KMS-11 (cell line): ENCODE data around the gene PCNX2.

Experiments used
- H2AFZ ChIP-seq: fragments of 200-600 bp; sonication (generic); 2 replicates; pipeline ENCODE4 v1.6.1; 2016; ENCODE audit warnings: antibody characterized with exemption, mixed run types, low read depth
- H3K27ac ChIP-seq: fragments of 200-600 bp; sonication (generic); 2 replicates; pipeline ENCODE4 v1.6.1; 2016; ENCODE audit warnings: mild to moderate bottlenecking, mixed run types
- H3K27me3 ChIP-seq: fragments of 200-600 bp; sonication (generic); 2 replicates; pipeline ENCODE4 v1.6.1; 2017; ENCODE audit warnings: mild to moderate bottlenecking, low read depth, mixed run types, moderate library complexity; ENCODE audit not compliant: insufficient read depth
- H3K36me3 ChIP-seq: fragments of 200-600 bp; sonication (generic); 2 replicates; pipeline ENCODE4 v1.6.1; 2017; ENCODE audit warnings: mild to moderate bottlenecking, mixed run types; ENCODE audit not compliant: insufficient read depth
- H3K4me1 ChIP-seq: fragments of 200-600 bp; sonication (generic); 2 replicates; pipeline ENCODE4 v1.6.1; 2016; ENCODE audit warnings: mild to moderate bottlenecking, low read depth, mixed run types; ENCODE audit not compliant: poor library complexity, severe bottlenecking
- H3K4me2 ChIP-seq: fragments of 200-600 bp; sonication (generic); 2 replicates; pipeline ENCODE4 v1.7.0; 2016; ENCODE audit warnings: mild to moderate bottlenecking, mixed run types
- H3K4me3 ChIP-seq: fragments of 200-600 bp; sonication (generic); IDR thresholded peaks from 2 replicates; pipeline ENCODE4 v1.6.1; 2017; ENCODE audit warnings: low read depth, low read length, mixed read lengths; ENCODE audit not compliant: insufficient read depth
- H3K79me2 ChIP-seq: fragments of 200-600 bp; sonication (generic); 2 replicates; pipeline ENCODE4 v1.6.1; 2016; ENCODE audit warnings: low read depth, mixed run types; ENCODE audit not compliant: insufficient read depth
- H3K9ac ChIP-seq: fragments of 200-600 bp; sonication (generic); 2 replicates; pipeline ENCODE4 v1.6.1; 2016; ENCODE audit warnings: mild to moderate bottlenecking, mixed run types
- H4K20me1 ChIP-seq: fragments of 200-600 bp; sonication (generic); 2 replicates; pipeline ENCODE4 v1.6.1; 2016; ENCODE audit warnings: mild to moderate bottlenecking, mixed run types; ENCODE audit not compliant: insufficient read depth
- TF ChIP-seq, protein P1 (sequence below): fragments of 200-600 bp; sonication (generic); conservative IDR thresholded peaks from 2 replicates; pipeline ENCODE4 v1.6.1; 2017; ENCODE audit warnings: low read depth, mild to moderate bottlenecking, antibody characterized with exemption, low read length, moderate library complexity, mixed read lengths

PCNX2 gene

DNA sequence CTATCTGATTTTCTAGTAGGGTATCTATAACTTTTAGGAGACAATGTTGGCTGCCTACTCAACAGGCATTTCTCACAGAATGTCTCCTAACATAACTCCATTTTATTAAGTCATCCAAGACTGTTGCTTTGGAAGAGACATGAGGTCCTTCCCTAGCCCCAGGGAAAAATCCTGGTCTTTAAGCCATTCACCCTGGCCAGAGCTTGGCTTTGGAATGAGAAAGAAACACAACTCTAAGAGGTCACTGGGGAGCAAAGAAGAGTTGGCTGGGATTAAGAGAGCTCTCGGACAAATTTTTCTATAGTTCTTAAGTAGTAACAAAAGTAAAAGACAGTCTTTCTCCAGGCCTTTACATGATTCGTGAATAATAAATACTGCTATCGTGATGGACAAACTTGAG lies 57.9 kb downstream of the PCNX2 start:
- Histone ChIP-seq H4K20me1 (no peaks in the 10 kb centered on the region), H3K4me1 (no peaks in the 10 kb centered on the region), H3K27me3 (no peaks in the 10 kb centered on the region), H2AFZ (no peak overlapping the region), H3K27ac (no peak overlapping the region), H3K4me2 (no peak overlapping the region), H3K36me3 (no peaks in the 10 kb centered on the region), H3K9ac (no peak overlapping the region), H3K79me2 (no peaks in the 10 kb centered on the region), H3K4me3 (no peak overlapping the region)
- TF ChIP-seq, protein P1, sequence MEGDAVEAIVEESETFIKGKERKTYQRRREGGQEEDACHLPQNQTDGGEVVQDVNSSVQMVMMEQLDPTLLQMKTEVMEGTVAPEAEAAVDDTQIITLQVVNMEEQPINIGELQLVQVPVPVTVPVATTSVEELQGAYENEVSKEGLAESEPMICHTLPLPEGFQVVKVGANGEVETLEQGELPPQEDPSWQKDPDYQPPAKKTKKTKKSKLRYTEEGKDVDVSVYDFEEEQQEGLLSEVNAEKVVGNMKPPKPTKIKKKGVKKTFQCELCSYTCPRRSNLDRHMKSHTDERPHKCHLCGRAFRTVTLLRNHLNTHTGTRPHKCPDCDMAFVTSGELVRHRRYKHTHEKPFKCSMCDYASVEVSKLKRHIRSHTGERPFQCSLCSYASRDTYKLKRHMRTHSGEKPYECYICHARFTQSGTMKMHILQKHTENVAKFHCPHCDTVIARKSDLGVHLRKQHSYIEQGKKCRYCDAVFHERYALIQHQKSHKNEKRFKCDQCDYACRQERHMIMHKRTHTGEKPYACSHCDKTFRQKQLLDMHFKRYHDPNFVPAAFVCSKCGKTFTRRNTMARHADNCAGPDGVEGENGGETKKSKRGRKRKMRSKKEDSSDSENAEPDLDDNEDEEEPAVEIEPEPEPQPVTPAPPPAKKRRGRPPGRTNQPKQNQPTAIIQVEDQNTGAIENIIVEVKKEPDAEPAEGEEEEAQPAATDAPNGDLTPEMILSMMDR: no peak

DNA sequence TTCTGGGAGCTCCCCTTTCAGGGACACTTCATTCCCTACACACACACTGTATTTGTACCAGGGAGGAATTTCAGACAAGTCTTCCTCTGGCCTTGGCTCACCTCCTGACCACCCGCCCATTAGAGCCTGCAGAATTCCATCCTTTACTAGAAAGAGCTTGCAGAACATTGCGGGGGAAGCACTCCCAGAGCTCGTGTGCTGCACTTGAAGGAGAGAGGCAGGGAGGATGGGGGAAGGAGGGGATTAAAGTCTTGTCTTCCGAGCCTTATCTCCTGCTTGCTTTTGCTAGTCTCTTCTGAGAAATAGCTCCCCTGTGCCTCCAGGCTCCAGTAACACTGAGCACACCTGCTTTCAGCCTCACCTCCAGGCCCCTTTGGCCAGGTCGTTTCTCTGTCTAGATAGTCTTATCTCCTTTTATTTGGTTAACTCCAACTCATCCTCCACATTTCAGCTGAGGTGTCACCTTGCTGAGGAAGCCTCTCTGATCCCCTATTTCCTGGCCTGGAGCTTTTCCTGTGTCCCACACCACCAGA lies 62.0 kb downstream of the PCNX2 start:
- Histone ChIP-seq H3K4me2 (no peak overlapping the region), H3K36me3 (no peaks in the 10 kb centered on the region), H3K4me1 (no peaks in the 10 kb centered on the region), H4K20me1 (no peaks in the 10 kb centered on the region), H2AFZ (no peak overlapping the region), H3K4me3 (no peak overlapping the region), H3K27me3 (no peaks in the 10 kb centered on the region), H3K9ac (no peak overlapping the region), H3K79me2 (no peaks in the 10 kb centered on the region), H3K27ac (no peak overlapping the region)
- TF ChIP-seq, protein P1: no peak

DNA sequence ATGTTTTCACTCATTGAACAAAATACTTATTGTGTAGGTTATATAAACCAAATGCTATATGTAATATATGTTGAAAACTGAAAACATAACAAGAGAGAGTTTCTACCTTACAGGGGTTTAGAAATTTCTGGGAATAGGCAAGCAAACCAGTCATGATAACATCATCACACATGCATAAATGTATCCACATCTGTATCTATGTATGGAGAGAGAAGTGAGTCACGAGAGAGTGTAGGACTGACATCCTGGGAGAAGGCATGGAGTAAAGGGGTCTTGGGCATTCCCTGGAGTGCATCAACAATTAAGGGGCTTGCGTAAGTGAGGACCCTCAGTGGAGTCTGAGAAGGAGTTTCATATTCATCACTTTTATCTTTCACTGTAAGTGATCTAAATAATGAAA lies 65.5 kb downstream of the PCNX2 start:
- Histone ChIP-seq H3K4me1 (no peaks in the 10 kb centered on the region), H3K27me3 (no peaks in the 10 kb centered on the region), H2AFZ (no peak overlapping the region), H4K20me1 (no peaks in the 10 kb centered on the region), H3K36me3 (no peaks in the 10 kb centered on the region), H3K4me2 (no peak overlapping the region), H3K27ac (no peak overlapping the region), H3K79me2 (no peaks in the 10 kb centered on the region), H3K4me3 (no peak overlapping the region), H3K9ac (no peak overlapping the region)
- TF ChIP-seq, protein P1: no peak

DNA sequence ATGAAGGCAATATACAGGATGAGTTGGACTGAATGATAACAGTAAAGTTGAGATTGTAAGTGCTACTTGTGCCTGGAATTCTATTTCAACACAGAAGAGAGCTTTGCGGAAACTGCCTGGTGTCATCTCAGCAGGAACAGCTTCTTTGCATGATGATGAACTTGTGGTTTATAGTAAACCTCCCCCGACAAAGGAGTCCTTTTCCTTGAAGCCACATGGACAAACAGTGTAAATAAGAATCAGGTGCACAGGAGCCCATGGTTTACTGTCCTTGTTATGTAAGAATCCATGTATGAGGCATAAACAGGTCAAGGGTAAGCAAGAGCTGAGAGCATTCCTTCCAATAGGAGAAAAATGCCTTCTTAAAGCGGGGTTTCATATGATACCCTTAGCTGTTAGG lies 66.2 kb downstream of the PCNX2 start:
- Histone ChIP-seq H3K4me1 (no peaks in the 10 kb centered on the region), H4K20me1 (no peaks in the 10 kb centered on the region), H3K79me2 (no peaks in the 10 kb centered on the region), H3K36me3 (no peaks in the 10 kb centered on the region), H3K27ac (no peak overlapping the region), H3K27me3 (no peaks in the 10 kb centered on the region), H3K4me2 (no peak overlapping the region), H2AFZ (no peak overlapping the region), H3K9ac (no peak overlapping the region), H3K4me3 (no peak overlapping the region)
- TF ChIP-seq, protein P1: no peak
